ENCODE measurements around the gene MICOS13. TPM values are rescaled to one million over a fixed set of nuclear protein-coding genes. Genes with fewer than 3 reads are reported as not detected.

Gene MICOS13
- total and polyA plus RNA-seq, 5 donors from 2014 or later: 21.2 to 110 (median 96.2) TPM

DNA sequence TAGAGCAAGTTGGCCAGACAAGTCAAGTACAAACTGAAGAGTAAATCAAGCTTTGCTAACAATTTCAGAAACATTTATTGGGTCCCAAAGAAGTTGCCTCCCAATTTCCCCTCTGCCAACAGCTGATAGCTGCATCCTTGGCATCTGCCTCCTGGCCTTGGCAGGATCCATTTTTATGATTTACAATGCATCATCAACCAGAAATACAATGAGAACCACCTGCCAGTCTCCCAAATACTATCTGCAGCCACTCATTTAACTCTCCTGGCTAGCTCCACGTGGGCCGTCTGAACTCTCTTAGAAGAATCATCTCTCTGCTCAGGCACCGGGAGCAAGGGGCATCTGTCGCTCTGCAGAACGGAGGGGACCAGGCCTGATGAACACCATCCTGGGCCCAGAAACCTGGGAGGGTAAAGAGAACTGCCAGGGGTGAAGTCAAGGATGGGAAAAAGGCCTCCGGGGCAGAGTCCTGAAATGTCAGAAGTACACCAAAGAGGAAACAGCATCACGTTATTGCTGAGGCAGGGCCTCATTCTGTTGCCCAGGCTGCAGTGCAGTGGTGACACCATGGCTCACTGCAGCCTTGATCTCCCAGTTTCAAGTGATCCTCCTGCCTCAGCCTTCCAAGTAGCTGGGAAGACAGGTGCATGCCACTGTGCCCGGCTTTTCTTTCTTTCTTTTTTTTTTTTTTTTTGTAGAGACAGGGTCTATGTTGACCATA is 37.1 kb upstream of the MICOS13 start:
- peaks cover 25% of the 10 kb centered on the region for H3K4me1 ChIP-seq (ENCODE audit: control insufficient read depth, insufficient read depth, low read length, poor library complexity, severe bottlenecking)
- no peak for ATAC-seq (ENCODE audit: low read depth in 2 of 2)
- peak overlapping the region; percentile 79 to 92 (median 86) for H3K4me3 Mint-ChIP-seq
- no peaks in the 10 kb centered on the region for H3K9me3 ChIP-seq (ENCODE audit: control insufficient read depth in 2 of 2, low read length in 2 of 2)
- no peaks in the 10 kb centered on the region for H3K9me3 Mint-ChIP-seq
- H3K4me1 Mint-ChIP-seq: peaks cover 4 to 40% (median 29%) of the 10 kb centered on the region in 4 donors
- H3K27ac ChIP-seq (ENCODE audit: insufficient read depth, low read length, poor library complexity, severe bottlenecking): peak overlapping the region; percentile 29
- no peaks in the 10 kb centered on the region for H3K27me3 ChIP-seq (ENCODE audit: control insufficient read depth, insufficient read depth, low read length)
- peak overlapping the region; percentile 77 to 92 (median 89) for H3K27ac Mint-ChIP-seq
- H3K36me3 ChIP-seq (ENCODE audit: control insufficient read depth, insufficient read depth, low read length): peaks cover 15% of the 10 kb centered on the region
- H3K27me3 Mint-ChIP-seq: peaks cover 6% of the 10 kb centered on the region
- DNase-seq: no peak
- peaks cover 4% of the 10 kb centered on the region for H3K36me3 Mint-ChIP-seq
- no peak overlapping the region for H3K4me3 ChIP-seq (ENCODE audit: low read depth, low read length)

DNA sequence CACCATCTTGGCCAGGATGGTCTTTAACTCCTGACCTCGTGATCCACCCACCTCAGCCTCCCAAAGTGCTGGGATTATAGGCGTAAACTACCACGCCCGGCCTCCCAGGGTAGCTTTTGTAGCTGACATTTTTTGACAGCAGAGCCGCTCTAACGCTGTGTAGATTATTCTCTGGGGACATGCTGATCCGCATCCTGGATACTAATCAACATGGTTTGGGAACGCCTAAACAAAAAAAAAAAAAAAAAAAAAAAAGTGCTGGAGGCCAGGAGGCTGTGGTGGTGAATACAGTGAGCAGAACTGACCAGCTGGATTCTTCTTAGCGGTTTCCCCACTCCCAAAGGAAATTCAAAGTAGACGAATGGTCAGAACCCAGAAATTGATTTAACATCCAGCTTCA is 34.5 kb upstream of the MICOS13 start:
- peaks cover 25% of the 10 kb centered on the region for H3K4me1 ChIP-seq (ENCODE audit: control insufficient read depth, insufficient read depth, low read length, poor library complexity, severe bottlenecking)
- H3K27me3 ChIP-seq (ENCODE audit: control insufficient read depth, insufficient read depth, low read length): no peaks in the 10 kb centered on the region
- DNase-seq (no peak), ATAC-seq (ENCODE audit: low read depth in 2 of 2) (no peak)
- H3K4me3 ChIP-seq (ENCODE audit: low read depth, low read length): no peak overlapping the region
- H3K36me3 ChIP-seq (ENCODE audit: control insufficient read depth, insufficient read depth, low read length): peaks cover 34% of the 10 kb centered on the region
- no peaks in the 10 kb centered on the region for H3K9me3 ChIP-seq (ENCODE audit: control insufficient read depth in 2 of 2, low read length in 2 of 2)
- H3K4me1 Mint-ChIP-seq: peaks cover 4 to 31% (median 24%) of the 10 kb centered on the region in 4 donors
- no peaks in the 10 kb centered on the region for H3K27me3 Mint-ChIP-seq
- no peak overlapping the region for H3K27ac ChIP-seq (ENCODE audit: insufficient read depth, low read length, poor library complexity, severe bottlenecking)
- peaks cover 6% of the 10 kb centered on the region for H3K36me3 Mint-ChIP-seq
- H3K9me3 Mint-ChIP-seq: no peaks in the 10 kb centered on the region
- no peak overlapping the region for H3K4me3 Mint-ChIP-seq
- H3K27ac Mint-ChIP-seq: no peak overlapping the region

DNA sequence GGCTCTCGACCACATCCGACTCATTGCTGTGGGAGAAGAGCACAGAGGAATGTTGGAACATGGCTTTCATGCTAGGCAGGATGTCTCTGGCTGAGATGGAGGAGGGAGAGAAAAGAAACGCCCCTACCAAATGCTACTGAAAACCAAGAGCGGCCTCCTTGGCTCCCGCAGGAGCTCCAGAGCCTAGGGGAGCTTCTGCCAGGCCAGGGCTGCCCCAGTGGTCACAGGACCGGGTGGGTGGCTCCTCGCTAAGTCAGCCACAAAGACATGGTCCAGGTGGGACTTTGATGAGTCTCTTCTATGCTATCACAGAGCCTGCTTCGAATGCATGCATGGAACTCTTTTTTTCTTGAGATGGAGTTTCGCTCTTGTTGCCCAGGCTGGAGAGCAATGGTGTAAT is 32.9 kb upstream of the MICOS13 start:
- Histone ChIP-seq H3K4me3 (ENCODE audit: low read depth, low read length) (no peak overlapping the region), H3K9me3 (ENCODE audit: control insufficient read depth in 2 of 2, low read length in 2 of 2) (no peaks in the 10 kb centered on the region), H3K4me1 (ENCODE audit: control insufficient read depth, insufficient read depth, low read length, poor library complexity, severe bottlenecking) (peaks cover 12% of the 10 kb centered on the region), H3K36me3 (ENCODE audit: control insufficient read depth, insufficient read depth, low read length) (peaks cover 37% of the 10 kb centered on the region), H3K27me3 (ENCODE audit: control insufficient read depth, insufficient read depth, low read length) (no peaks in the 10 kb centered on the region), H3K27ac (ENCODE audit: insufficient read depth, low read length, poor library complexity, severe bottlenecking) (no peak overlapping the region)
- H3K27me3 Mint-ChIP-seq: no peaks in the 10 kb centered on the region
- DNase-seq: no peak
- ATAC-seq (ENCODE audit: low read depth in 2 of 2): no peak
- no peak overlapping the region for H3K27ac Mint-ChIP-seq
- H3K36me3 Mint-ChIP-seq: peaks cover 6% of the 10 kb centered on the region
- H3K4me1 Mint-ChIP-seq: peaks cover 4 to 18% (median 13%) of the 10 kb centered on the region in 4 donors
- no peak overlapping the region for H3K4me3 Mint-ChIP-seq
- H3K9me3 Mint-ChIP-seq: no peaks in the 10 kb centered on the region

DNA sequence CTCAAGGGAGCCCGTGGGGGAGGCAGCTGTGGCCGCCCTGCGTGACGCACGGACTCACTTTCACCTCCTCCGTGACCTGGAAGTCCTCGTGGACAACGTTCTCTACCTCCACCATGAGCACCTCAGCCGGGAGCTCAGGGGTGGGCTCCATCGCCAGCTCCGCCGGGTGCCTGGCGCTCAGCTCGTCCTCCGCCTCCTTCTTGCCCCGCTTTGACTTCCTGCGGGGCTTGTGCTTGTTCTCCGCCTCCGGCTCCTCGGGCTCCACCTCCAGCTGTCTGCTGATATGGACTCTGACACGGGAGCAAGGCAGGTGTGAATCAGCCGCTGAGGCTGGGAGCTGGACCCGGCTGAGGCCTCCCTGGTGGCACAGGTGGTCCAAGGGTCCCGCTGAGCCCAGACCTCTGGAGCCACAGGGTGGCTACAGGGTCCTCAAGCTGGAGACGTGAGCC is 31.4 kb upstream of the MICOS13 start:
- H3K4me1 ChIP-seq (ENCODE audit: control insufficient read depth, insufficient read depth, low read length, poor library complexity, severe bottlenecking): no peaks in the 10 kb centered on the region
- no peaks in the 10 kb centered on the region for H3K27me3 ChIP-seq (ENCODE audit: control insufficient read depth, insufficient read depth, low read length)
- DNase-seq: no peak
- Mint-ChIP-seq H3K27ac (no peak overlapping the region), H3K4me1 (peaks cover 4 to 6% (median 5%) of the 10 kb centered on the region in 4 donors), H3K36me3 (peaks cover 7% of the 10 kb centered on the region), H3K27me3 (no peaks in the 10 kb centered on the region), H3K9me3 (no peaks in the 10 kb centered on the region), H3K4me3 (no peak overlapping the region)
- H3K27ac ChIP-seq (ENCODE audit: insufficient read depth, low read length, poor library complexity, severe bottlenecking): no peak overlapping the region
- no peak for ATAC-seq (ENCODE audit: low read depth in 2 of 2)
- H3K4me3 ChIP-seq (ENCODE audit: low read depth, low read length): no peak overlapping the region
- H3K36me3 ChIP-seq (ENCODE audit: control insufficient read depth, insufficient read depth, low read length): peaks cover 44% of the 10 kb centered on the region
- H3K9me3 ChIP-seq (ENCODE audit: control insufficient read depth in 2 of 2, low read length in 2 of 2): no peaks in the 10 kb centered on the region

DNA sequence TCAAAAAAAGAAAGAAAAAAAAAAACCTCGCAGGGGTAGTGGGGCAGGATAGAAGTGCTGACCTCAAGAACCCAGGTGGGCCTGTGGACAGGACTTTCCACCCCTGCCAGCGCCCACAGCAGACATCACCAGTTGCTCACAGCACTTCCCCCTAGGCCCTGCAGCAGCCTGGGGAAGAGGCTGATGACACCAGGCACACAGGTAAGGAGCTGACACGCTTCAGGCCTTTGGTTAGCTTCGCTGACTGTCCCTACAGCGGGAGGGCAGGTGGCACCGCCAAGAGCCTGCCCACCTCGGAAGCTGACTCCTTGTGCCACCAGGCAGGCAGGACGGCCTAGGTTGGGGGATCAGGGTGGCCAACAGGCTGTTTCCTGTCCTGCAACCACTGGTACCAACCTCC is 30.7 kb upstream of the MICOS13 start:
- peaks cover 4 to 5% (median 5%) of the 10 kb centered on the region in 4 donors for H3K4me1 Mint-ChIP-seq

DNA sequence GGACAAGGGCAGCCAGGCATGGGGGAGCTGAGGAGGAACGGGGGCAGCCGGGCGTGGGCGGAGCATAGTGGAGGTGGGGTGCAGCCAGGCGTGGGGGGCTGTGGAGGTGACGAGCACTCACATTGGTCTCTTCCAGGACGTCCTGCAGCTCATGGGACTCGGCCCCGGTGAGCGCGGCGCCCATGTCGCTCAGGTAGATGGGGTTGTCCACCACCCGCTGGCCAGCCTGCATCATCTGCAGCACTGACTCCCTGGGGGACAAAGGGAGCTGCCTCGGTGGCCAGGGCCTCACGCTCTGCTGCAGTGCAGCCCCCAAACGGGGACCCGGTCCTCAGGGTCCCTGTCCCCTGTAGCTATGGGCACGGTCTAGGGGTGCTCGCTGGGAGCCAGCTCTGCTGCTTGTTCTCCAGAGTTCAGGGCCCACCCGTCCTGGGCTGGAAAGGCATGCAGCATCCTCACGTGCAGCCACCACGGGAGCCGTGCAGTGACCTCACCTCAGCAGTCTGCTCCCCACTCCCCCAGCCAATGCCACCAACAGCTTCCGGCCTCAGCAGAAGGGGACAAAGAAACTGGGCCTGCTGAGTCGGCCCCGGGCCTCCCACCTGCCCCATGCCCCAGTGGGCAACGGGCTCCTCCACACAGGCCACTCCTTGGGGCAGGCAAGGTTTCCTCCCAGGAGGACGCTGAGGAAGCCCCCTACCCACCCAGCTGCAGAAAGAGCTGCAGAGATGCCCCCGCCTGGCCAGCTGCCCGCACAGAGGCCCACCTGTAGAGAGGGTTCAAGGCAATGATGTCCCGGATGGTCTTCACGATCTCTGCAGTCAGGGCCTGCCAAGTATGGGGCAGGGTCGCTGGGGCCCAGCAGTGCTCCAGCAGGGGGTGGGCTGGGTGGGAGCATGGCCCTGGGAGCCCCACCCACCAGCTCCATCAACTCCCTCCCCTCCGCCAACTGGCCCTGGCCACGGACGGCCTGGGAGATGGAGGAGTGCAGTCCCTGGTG is 27.6 kb upstream of the MICOS13 start:
- Histone ChIP-seq H3K9me3 (ENCODE audit: control insufficient read depth in 2 of 2, low read length in 2 of 2) (no peaks in the 10 kb centered on the region), H3K4me1 (ENCODE audit: control insufficient read depth, insufficient read depth, low read length, poor library complexity, severe bottlenecking) (no peaks in the 10 kb centered on the region), H3K36me3 (ENCODE audit: control insufficient read depth, insufficient read depth, low read length) (peaks cover 50% of the 10 kb centered on the region), H3K4me3 (ENCODE audit: low read depth, low read length) (no peak overlapping the region), H3K27ac (ENCODE audit: insufficient read depth, low read length, poor library complexity, severe bottlenecking) (no peak overlapping the region), H3K27me3 (ENCODE audit: control insufficient read depth, insufficient read depth, low read length) (no peaks in the 10 kb centered on the region)
- ATAC-seq (ENCODE audit: low read depth in 2 of 2) (peak in 1 of 2 donors; percentile 30), DNase-seq (no peak)
- Mint-ChIP-seq H3K9me3 (no peaks in the 10 kb centered on the region), H3K4me1 (peaks cover 0 to 2% (median 0%) of the 10 kb centered on the region in 4 donors), H3K27ac (peak overlapping the region in 1 of 3 donors; percentile 90), H3K27me3 (no peaks in the 10 kb centered on the region), H3K36me3 (peaks cover 13% of the 10 kb centered on the region), H3K4me3 (no peak overlapping the region)

More for the DNA sequence above, 30.7 kb upstream of the MICOS13 start:
- no peak overlapping the region for H3K27ac Mint-ChIP-seq
- H3K9me3 Mint-ChIP-seq: no peaks in the 10 kb centered on the region
- no peaks in the 10 kb centered on the region for H3K4me1 ChIP-seq (ENCODE audit: control insufficient read depth, insufficient read depth, low read length, poor library complexity, severe bottlenecking)
- H3K4me3 ChIP-seq (ENCODE audit: low read depth, low read length): no peak overlapping the region
- no peak overlapping the region for H3K4me3 Mint-ChIP-seq
- H3K9me3 ChIP-seq (ENCODE audit: control insufficient read depth in 2 of 2, low read length in 2 of 2): no peaks in the 10 kb centered on the region
- H3K36me3 Mint-ChIP-seq: peaks cover 10% of the 10 kb centered on the region
- ATAC-seq (ENCODE audit: low read depth in 2 of 2): no peak
- H3K36me3 ChIP-seq (ENCODE audit: control insufficient read depth, insufficient read depth, low read length): peaks cover 51% of the 10 kb centered on the region
- no peaks in the 10 kb centered on the region for H3K27me3 Mint-ChIP-seq
- H3K27ac ChIP-seq (ENCODE audit: insufficient read depth, low read length, poor library complexity, severe bottlenecking): no peak overlapping the region
- no peaks in the 10 kb centered on the region for H3K27me3 ChIP-seq (ENCODE audit: control insufficient read depth, insufficient read depth, low read length)
- DNase-seq: no peak

DNA sequence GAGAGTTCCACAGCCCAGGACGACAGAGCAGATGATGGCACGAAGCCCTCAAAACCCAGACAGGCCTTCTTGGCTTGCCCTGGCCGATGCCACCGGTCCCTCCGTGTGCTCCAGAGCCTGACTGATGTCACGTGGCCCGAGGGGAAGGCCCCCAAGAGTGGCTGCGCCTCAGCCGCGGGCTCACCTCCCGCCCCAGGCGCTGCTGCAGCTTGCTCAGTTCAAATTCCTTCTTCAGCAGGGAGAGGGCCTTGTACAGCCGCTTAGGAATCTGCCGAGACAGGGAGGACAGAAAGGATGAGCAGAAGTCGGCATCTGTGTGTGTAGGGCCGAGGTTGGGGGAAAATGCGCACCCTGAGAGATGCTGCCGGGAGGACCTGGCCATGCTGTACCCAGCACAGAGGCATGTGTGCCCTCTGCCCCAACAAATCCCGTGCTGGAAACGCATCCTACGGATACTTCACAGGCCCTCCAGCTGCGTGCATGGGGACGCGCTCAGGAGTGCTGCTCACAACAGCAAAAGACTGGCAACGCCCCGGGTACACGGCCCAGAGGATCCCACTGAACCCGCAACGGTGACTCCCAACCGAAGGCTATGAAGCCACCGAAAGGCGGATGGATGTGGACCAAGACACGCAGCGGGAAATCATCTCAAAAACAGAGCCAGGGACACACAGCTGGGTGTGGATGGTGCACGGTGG is 26.7 kb upstream of the MICOS13 start:
- H3K4me1 Mint-ChIP-seq: peaks cover 0 to 2% (median 0%) of the 10 kb centered on the region in 4 donors
- peaks cover 44% of the 10 kb centered on the region for H3K36me3 ChIP-seq (ENCODE audit: control insufficient read depth, insufficient read depth, low read length)
- H3K9me3 ChIP-seq (ENCODE audit: control insufficient read depth in 2 of 2, low read length in 2 of 2): no peaks in the 10 kb centered on the region
- ATAC-seq (ENCODE audit: low read depth in 2 of 2) (no peak), DNase-seq (no peak)
- H3K9me3 Mint-ChIP-seq: no peaks in the 10 kb centered on the region
- peaks cover 10% of the 10 kb centered on the region for H3K36me3 Mint-ChIP-seq
- peak overlapping the region in 2 of 3 donors; percentile 31 to 90 for H3K27ac Mint-ChIP-seq
- peak overlapping the region in 1 of 4 donors; percentile 32 for H3K4me3 Mint-ChIP-seq
- H3K4me1 ChIP-seq (ENCODE audit: control insufficient read depth, insufficient read depth, low read length, poor library complexity, severe bottlenecking): no peaks in the 10 kb centered on the region
- no peak overlapping the region for H3K4me3 ChIP-seq (ENCODE audit: low read depth, low read length)
- H3K27ac ChIP-seq (ENCODE audit: insufficient read depth, low read length, poor library complexity, severe bottlenecking): no peak overlapping the region
- H3K27me3 ChIP-seq (ENCODE audit: control insufficient read depth, insufficient read depth, low read length): no peaks in the 10 kb centered on the region
- no peaks in the 10 kb centered on the region for H3K27me3 Mint-ChIP-seq
